Cardiac muscle cell (in vitro differentiated cells and primary cell): Measurements from ENCODE around the gene HSD3B1. TPM values are rescaled to one million over a fixed set of nuclear protein-coding genes. Genes with fewer than 3 reads are reported as not detected.
A peak's percentile ranks its signal among the peaks of the same experiment; 100 is the strongest.
"Not testable (repeated sequence)": the region's sequence is repeated elsewhere in the genome, so short reads cannot be mapped to it uniquely, and the experiment has no call there.

Source experiments
- DNase-seq, 2 donors: peaks; one replicate each; pipeline versions ENCODE4 v3.0.0 to v3.0.0-alpha.2; 2010 to 2017; ENCODE audit warnings: low read depth in 1 of 2, low spot score in 1 of 2
- H3K27ac ChIP-seq: fragments of 200-600 bp; sonication (generic); 2 replicates; pipeline ENCODE4 v1.5.1; 2016
- H3K27me3 ChIP-seq: fragments of 200-600 bp; sonication (generic); 2 replicates; pipeline ENCODE4 v1.6.0; 2016; ENCODE audit warnings: control low read depth
- H3K36me3 ChIP-seq: fragments of 200-600 bp; sonication (generic); 2 replicates; pipeline ENCODE4 v1.5.1; 2016; ENCODE audit warnings: control low read depth
- H3K4me1 ChIP-seq: fragments of 200-600 bp; sonication (generic); 2 replicates; pipeline ENCODE4 v1.8.1; 2017; ENCODE audit warnings: low read depth, mild to moderate bottlenecking, mixed run types
- H3K4me3 ChIP-seq: fragments of 200-600 bp; sonication (generic); 2 replicates; pipeline ENCODE4 v1.5.1; 2016; ENCODE audit warnings: mild to moderate bottlenecking
- H3K9me3 ChIP-seq: fragments of 200-600 bp; sonication (generic); 2 replicates; pipeline ENCODE4 v1.5.1; 2017; ENCODE audit warnings: low read depth, mild to moderate bottlenecking, control low read depth
- polyA plus RNA-seq: library from polyadenylated mRNA; unstranded; fragments of >200 nt; fragmentation: Nextera tagmentation; extraction: Ambion mirVana; gene quantifications from 2 replicates; pipeline ENCODE4 v1.2.1, GENCODE V29; 2016
- total RNA-seq: library from RNA; depleted of rRNA; stranded (reverse); fragments of >200 nt; gene quantifications from 2 replicates; pipeline ENCODE4 v1.2.3, GENCODE V29; 2016
- TF ChIP-seq, protein P1 (sequence below): IDR thresholded peaks from 2 replicates; pipeline ENCODE4 v1.5.1; 2012; ENCODE audit warnings: low read depth, mild to moderate bottlenecking, low read length

HSD3B1 gene
- total and polyA plus RNA-seq, 2 experiments from 2014 or later, result 0.07 to 0.27 TPM

DNA sequence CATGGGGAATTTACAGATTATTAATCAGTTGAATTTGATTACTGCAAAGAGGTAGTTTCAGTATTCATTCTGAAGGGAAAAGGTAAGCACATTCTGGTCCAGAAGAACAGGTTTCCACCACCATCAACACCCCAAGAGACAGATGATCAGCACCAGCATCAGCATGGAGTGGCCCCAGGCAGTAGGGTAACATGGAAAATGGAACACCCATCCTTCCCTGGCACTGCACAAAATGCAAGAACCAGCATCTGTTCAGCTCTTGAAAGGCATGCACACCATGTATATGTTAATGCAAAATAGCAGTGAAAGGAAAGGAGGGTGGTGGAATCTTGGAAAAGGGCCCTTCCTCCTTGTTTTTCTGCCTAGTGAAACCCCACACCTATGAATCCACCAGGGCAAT lies 9.2 kb downstream of the HSD3B1 start:
- Histone ChIP-seq H3K4me3 (no peak overlapping the region), H3K4me1 (peaks cover 6% of the 10 kb centered on the region), H3K36me3 (no peaks in the 10 kb centered on the region), H3K27ac (no peak overlapping the region), H3K27me3 (no peaks in the 10 kb centered on the region), H3K9me3 (no peaks in the 10 kb centered on the region)
- TF ChIP-seq, protein P1, sequence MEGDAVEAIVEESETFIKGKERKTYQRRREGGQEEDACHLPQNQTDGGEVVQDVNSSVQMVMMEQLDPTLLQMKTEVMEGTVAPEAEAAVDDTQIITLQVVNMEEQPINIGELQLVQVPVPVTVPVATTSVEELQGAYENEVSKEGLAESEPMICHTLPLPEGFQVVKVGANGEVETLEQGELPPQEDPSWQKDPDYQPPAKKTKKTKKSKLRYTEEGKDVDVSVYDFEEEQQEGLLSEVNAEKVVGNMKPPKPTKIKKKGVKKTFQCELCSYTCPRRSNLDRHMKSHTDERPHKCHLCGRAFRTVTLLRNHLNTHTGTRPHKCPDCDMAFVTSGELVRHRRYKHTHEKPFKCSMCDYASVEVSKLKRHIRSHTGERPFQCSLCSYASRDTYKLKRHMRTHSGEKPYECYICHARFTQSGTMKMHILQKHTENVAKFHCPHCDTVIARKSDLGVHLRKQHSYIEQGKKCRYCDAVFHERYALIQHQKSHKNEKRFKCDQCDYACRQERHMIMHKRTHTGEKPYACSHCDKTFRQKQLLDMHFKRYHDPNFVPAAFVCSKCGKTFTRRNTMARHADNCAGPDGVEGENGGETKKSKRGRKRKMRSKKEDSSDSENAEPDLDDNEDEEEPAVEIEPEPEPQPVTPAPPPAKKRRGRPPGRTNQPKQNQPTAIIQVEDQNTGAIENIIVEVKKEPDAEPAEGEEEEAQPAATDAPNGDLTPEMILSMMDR, result no peak
- no peak for DNase-seq

DNA sequence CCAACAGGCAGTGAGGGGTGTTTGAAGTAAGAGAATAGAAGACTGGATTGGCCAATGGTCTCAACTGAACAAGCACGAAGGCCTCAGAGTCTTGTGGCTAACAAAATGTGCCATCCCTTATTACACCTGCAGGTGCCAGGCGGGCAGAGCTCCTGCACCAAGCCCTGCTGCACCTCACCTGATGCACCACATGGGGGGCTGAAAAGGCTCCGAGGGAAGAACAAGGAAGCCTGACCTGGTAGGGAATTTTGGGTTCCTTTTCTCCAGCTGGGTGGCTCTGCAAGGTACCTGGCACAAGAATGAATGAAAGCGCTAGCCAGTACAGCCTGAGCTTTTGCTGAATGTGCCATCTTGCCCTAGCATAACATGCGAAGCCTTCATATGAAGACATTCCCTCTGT lies 9.7 kb downstream of the HSD3B1 start:
- no peak overlapping the region for H3K27ac ChIP-seq
- DNase-seq, result no peak
- no peaks in the 10 kb centered on the region for H3K36me3 ChIP-seq
- H3K4me3 ChIP-seq, result no peak overlapping the region
- no peaks in the 10 kb centered on the region for H3K9me3 ChIP-seq
- H3K27me3 ChIP-seq, result no peaks in the 10 kb centered on the region
- TF ChIP-seq, protein P1, result no peak
- peaks cover 6% of the 10 kb centered on the region for H3K4me1 ChIP-seq

DNA sequence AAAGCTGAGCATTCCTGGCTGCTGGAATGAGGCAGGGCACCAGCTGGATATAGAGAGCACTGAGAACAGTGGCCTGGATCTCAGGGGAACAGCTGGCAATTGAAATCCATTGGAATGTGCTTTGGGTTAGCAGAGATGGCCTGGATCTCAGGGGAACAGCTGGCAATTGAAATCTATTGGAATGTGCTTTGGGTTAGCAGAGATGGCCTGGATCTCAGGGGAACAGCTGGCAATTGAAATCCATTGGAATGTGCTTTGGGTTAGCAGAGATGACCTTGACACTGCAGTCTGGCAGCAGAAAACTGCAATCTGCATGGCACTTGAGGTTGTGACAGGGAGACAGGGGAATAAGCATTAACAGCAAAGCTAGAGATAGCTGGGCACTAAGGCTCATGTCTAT lies 10.7 kb downstream of the HSD3B1 start:
- H3K9me3 ChIP-seq, H3K4me3 ChIP-seq, H3K27me3 ChIP-seq, H3K4me1 ChIP-seq, H3K36me3 ChIP-seq: not testable (repeated sequence)
- H3K27ac ChIP-seq, result peak overlapping the region; percentile 44
- peak in 1 of 2 donors; percentile 54 for DNase-seq

DNA sequence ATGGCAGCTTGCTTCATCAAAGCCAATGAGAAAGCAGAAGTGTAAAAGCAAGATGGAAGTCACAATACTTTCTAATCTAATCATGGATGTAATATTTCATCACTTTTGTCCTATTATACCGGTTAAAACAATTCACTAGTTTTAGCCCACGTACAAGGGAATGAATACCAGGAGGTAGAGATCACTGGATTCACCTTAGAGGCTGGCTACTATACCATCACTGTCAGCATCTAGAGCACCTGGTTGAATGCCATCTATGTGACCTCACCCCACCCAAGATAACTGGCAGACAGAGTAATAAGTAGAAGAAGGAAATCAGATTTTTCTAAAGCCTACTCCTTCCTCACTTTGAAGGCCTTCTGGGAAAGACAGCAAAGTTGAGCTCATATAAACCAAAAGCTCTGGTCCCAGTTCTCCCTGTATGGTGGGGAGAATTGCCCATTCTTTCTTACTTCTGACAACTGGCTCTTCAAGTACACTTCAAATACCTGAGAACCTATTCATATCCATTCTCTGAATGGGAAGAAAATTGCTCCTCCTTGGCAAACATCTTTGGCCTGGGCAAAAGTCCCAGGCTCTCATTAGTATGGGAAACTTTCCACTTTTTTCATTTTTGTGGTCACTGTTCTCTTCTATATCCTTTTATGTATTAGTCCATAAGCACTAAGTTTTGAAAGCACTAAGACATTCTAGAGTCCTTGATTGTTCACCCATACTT lies 24.8 kb downstream of the HSD3B1 start:
- no peaks in the 10 kb centered on the region for H3K36me3 ChIP-seq
- TF ChIP-seq, protein P1, result no peak
- no peak for DNase-seq
- H3K9me3 ChIP-seq, result no peaks in the 10 kb centered on the region
- H3K4me3 ChIP-seq, result no peak overlapping the region
- no peaks in the 10 kb centered on the region for H3K27me3 ChIP-seq
- H3K4me1 ChIP-seq, result no peaks in the 10 kb centered on the region
- H3K27ac ChIP-seq, result no peak overlapping the region

DNA sequence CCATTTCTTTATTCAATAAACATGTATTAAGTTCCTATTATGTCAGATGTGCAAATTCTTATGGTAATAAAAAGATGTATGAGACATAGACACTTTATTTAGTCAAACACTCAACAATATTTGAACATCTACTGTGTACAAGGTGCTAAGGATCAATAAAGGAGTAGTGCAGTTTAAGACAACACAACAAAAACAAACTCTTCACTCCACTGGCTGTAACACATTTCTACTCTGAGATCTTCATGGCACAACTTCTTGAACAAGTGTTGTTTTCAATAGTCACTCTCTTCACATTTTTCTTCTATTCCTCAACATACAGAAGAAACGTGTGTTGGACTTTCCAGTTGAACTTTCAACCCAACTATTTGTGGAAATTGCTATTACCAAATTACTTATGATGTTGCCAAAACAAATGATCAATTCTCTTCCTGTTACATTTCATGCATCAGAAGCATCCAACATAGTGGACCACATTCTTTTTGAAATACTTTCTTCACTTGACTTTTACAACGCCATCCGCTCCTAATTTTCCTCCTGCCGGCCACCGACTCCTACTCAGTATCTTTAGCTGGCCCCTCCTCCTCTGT lies 25.4 kb downstream of the HSD3B1 start:
- no peak for DNase-seq
- H3K27me3 ChIP-seq, result no peaks in the 10 kb centered on the region
- H3K36me3 ChIP-seq, result no peaks in the 10 kb centered on the region
- H3K9me3 ChIP-seq, result no peaks in the 10 kb centered on the region
- no peak overlapping the region for H3K27ac ChIP-seq
- H3K4me3 ChIP-seq, result no peak overlapping the region
- TF ChIP-seq, protein P1, result no peak
- no peaks in the 10 kb centered on the region for H3K4me1 ChIP-seq

DNA sequence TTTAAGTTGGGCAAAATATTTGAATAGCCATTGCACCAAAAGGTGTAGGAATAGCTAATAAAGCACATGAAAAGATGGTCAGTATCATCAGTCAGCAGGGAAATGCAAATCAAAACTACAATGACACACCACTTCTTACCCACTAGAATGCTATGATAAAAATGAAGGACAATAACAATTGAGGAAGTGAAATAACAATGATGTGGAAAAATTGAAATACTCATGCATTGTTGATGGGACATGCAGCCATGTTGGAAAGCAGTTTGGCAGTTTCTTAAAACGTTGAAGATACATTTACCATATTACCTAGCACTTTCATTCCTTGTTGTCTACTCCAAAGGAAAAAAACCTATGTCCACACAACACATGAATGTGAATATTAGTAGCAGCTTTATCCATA lies 28.4 kb downstream of the HSD3B1 start:
- no peak for DNase-seq
- H3K9me3 ChIP-seq, result no peaks in the 10 kb centered on the region
- no peak overlapping the region for H3K4me3 ChIP-seq
- no peak overlapping the region for H3K27ac ChIP-seq
- H3K36me3 ChIP-seq, result no peaks in the 10 kb centered on the region
- TF ChIP-seq, protein P1, result no peak
- no peaks in the 10 kb centered on the region for H3K27me3 ChIP-seq
- H3K4me1 ChIP-seq, result no peaks in the 10 kb centered on the region
